NCI-H524 treated with DMSO at 0.1 percent for 48 hours (cell line): ENCODE results near the gene CSNK1G1.
"Not testable (repeated sequence)": the region's sequence is repeated elsewhere in the genome, so short reads cannot be mapped to it uniquely, and the experiment has no call there.

ENCODE experiments used
- DNase-seq: peaks from one replicate; lab custom pipeline; 2025; lab: John Stamatoyannopoulos, UW

Gene CSNK1G1

GRCh38 chr15:64287953-64288352 lies 68.0 kb downstream of the CSNK1G1 start:
- DNase-seq: no peak

DNA sequence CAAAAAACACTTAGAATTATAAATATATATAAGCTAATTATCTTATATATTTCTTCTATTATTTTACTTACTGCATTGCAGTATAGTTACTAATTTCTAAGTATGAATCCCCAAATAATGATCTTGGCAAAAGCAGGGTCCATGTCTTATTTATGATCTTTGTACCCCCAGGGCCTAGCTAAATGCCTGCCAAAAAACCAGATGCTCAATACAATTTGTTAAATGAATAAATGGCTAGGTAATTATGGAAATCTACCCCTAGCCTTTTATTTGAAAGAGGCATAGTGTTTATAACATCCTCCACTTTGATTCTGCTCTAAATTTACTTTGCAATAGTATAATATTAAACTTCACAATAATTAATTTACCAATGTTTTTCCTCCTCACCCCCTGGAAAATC lies 69.5 kb downstream of the CSNK1G1 start:
- DNase-seq: no peak

DNA sequence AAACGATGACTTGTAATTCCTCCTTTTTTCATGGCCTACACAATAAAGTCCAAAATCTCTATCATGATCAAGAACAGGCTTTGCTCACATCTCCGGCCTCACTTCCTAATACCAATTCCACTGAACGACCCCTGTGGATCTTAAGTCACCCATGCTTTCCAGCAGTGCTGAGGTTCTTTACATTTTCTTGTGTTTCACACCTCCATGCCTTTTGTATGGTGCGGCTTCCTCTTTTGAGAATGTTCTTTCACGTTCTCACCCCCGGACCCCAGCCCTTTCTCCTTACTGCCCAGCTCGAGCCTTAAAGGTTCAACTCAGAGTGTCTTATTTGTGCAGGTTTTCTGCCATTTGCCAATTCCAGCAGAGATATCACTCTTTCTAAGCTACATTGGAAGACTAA lies 70.1 kb downstream of the CSNK1G1 start:
- no peak for DNase-seq

GRCh38 chr15:64285150-64285549 lies 70.8 kb downstream of the CSNK1G1 start:
- no peak for DNase-seq

GRCh38 chr15:64284042-64284441 lies 71.9 kb downstream of the CSNK1G1 start:
- no peak for DNase-seq

GRCh38 chr15:64282701-64283100 lies 73.3 kb downstream of the CSNK1G1 start:
- DNase-seq: no peak

DNA sequence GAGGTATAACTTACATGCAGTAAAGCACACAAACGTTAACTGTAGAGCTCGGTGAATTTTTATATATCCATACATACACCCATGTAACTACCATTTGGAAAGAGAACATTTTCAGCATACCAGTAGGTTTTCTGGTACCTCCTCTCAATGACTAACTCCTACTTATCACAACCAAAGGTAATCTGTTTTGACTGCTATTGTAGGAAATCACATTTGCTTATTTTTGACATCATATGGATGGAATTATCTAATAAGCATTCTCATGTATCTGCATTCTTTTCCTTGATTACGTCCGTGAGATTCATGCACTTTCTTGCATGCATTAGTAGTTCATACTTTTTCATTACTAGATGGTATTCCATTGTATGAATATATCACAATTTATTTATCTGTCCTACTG lies 76.8 kb downstream of the CSNK1G1 start:
- DNase-seq: no peak

DNA sequence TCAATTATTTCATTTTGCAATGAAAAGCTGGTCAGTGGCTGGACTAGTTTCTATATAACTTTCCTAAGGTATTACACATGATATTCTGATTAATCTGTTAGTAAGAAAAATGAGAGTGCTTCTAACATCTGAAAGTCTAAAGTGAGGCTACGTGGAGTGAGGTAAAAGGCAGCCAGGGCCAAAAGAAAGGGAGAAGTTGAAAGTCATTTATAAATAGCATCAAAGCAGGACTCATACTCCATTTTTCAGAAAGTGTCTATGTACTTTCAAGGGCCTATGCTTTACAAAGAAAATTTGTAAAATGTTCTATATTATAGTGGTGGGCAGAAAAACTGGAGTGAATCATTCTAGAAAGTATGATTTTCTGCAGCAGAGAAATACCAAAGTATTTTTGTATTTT lies 80.0 kb downstream of the CSNK1G1 start:
- no peak for DNase-seq

GRCh38 chr15:64274341-64274950 lies 81.5 kb downstream of the CSNK1G1 start:
- no peak for DNase-seq

GRCh38 chr15:64267331-64267973 lies 88.5 kb downstream of the CSNK1G1 start:
- no peak for DNase-seq

DNA sequence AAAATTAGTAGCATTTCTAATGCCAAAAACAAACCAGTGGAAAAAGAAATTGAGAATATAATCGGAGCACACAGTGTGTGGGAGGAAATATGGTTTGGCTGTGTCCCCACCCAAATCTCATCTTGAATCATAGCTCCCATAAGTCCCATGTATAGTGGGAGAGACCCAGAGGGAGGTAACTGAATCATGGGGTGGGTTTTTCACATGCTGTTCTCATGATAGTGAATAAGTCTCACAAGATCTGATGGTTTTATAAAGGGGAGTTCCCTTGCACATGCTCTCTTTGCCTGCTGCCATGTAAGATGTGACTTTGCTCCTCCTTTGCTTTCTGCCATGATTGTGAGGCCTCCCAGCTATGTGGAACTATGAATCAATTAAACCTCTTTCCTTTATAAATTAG lies 90.8 kb downstream of the CSNK1G1 start:
- DNase-seq: not testable (repeated sequence)

DNA sequence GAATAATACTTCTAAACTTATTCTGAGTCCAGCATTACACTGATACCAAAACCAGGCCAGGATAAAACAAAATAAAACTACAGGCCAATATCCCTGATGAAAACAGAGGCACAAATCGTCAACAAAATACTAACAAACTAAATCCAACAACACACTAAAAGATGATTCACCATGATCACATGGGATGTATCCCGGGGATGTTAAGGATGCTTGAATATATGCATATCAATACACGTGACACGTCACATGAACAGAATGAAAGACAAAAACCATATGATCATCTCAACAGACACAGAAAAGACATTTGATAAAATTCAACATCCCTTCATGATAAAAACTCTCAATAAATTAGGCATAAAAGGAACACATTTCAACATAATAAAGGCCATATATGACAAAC lies 91.5 kb downstream of the CSNK1G1 start:
- DNase-seq: no peak

DNA sequence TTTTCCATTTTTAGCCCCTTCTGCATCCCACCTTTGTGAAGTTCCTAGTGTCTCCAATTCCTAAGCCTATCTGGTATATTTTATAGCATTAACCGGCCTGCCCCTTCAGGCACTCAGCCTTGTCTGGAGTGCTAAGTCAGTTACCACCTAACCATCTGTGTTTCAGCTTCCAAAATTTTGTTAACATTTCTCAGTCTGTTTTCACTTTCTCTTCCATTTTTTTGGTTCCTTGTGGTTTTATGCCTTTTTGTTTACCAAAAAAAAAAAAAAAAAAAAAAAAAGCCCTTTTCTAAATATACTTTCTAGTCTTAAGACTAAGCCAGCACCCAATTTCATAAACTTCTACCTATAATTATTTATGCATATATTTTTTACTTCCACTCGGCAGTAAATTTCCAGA lies 92.4 kb downstream of the CSNK1G1 start:
- DNase-seq: no peak

- DNase-seq: no peak
Measured at GRCh38 chr15:64256051-64256450, 99.9 kb downstream of the CSNK1G1 start.

- no peak for DNase-seq
Measured at GRCh38 chr15:64251658-64252057, 104.3 kb downstream of the CSNK1G1 start.

GRCh38 chr15:64251121-64251520 lies 104.9 kb downstream of the CSNK1G1 start:
- no peak for DNase-seq

- DNase-seq: no peak
Measured at GRCh38 chr15:64249883-64250575, 105.9 kb downstream of the CSNK1G1 start.

DNA sequence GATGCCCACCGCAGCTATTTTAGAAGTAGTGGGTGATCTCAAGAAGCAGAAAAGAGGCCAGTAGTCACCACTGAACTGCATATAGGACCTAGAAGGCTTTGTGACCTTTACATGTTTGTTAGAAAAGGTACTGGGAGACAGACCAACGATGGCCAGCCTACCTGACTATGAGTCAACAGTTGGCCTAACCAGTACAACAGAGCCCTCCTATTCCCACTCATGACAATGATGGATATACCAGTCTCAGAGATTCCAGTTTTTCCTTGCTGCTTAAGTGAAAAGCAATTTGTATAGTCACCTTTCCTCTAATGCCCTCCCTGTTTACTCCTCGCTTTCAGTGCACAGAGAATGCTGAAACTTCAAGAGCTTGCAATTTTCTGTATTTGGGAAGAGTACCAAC lies 106.6 kb downstream of the CSNK1G1 start:
- no peak for DNase-seq

DNA sequence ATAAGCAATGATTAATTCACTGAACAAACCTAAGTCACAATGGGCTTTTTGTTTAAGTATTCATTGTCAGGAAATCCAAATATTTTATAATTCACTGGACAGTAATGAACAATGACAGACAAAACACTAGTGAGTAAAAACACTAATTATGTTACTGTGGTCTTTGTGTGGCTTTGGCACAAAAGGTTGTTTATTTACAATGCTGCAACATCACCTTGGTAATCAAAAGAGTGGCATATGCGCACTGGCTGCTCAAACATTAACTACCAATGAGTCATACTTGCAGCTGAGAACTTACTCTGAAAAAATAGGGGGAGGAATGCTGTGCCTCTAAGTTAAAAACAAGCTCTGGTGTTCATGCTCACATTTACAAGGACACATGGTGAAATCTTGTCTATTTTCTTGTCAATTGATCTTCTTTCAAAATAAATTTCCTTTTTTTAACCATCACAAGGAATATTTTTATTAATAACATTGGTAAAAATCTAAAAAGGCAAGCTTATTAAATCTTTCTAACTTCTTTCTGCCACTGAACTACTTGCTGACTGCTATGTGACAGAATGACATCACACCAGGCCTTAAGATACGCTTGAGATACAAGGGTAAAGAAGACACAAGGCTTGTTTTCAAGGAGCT lies 107.9 kb downstream of the CSNK1G1 start:
- DNase-seq: no peak

GRCh38 chr15:64247535-64247905 lies 108.5 kb downstream of the CSNK1G1 start:
- DNase-seq: no peak

GRCh38 chr15:64246364-64247189 lies 109.4 kb downstream of the CSNK1G1 start:
- no peak for DNase-seq

DNA sequence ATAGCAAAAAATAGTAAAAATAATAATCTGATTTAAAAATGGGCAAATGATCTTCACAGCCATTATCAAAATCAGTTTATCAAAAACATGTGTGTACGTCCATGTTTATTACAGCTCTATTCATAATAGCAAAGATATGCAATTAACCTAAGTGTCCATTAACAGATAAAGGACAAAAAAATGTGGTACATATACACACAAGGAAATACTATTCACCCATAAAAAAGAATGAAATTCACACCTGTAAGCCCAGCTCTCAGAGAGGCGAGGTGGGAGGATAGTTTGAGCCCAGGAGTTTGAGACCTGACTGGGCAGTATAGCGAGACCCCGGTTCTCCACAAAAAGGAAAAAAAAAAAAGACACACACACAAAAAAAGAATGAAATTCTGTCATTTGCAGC lies 110.6 kb downstream of the CSNK1G1 start:
- DNase-seq: no peak
